ENCODE measurements around the gene HMGCL. TPM values are rescaled to one million over a fixed set of nuclear protein-coding genes. Genes with fewer than 3 reads are reported as not detected.
"Not testable (repeated sequence)": the region's sequence is repeated elsewhere in the genome, so short reads cannot be mapped to it uniquely, and the experiment has no call there.

Gene HMGCL
- total and polyA plus RNA-seq, 12 donors: 38.8 to 134 (median 84.1) TPM

DNA sequence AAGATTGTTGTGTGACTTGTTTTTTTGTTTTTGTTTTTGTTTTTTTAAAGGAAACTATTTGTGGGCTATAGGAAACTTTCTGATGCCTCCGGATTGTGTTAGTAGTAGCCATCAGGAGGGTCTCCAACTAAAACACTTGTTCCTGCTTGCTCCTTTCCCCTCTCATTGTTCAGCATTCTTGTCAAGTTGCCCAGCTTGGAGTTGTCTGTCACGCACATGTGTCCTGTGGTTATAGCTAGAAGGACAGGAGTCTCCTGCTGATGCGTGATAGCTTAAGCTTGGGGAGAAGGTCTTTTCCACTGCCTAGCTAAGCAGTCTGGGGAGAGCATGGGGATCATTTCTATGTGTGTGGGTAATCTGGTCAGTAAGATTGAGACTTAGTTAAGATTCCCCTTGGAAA, 37.5 kb downstream of the HMGCL start:
- Histone ChIP-seq H3K9me3 (replicated peaks in 1 of 3) (no peaks in the 10 kb centered on the region), H3K27ac (no peak overlapping the region), H3K27me3 (no peaks in the 10 kb centered on the region), H3K4me1 (replicated peaks in 1 of 2) (peaks cover 16 to 21% of the 10 kb centered on the region in 2 donors), H3K36me3 (replicated peaks in 1 of 2) (peaks cover 0 to 43% of the 10 kb centered on the region in 2 donors), H3K4me3 (no peak overlapping the region)
- 85 to 95% (median 92%) methylated on average over 3 of the region's 3 CpGs for WGBS, 4 donors
- intact Hi-C loops (cut with DNase I): no loop called here
- TF ChIP-seq POLR2A (IDR thresholded peaks at IDR 0.05) (no peak), CTCF (IDR thresholded peaks at IDR 0.05) (no peak)
- DNase-seq: no peak

DNA sequence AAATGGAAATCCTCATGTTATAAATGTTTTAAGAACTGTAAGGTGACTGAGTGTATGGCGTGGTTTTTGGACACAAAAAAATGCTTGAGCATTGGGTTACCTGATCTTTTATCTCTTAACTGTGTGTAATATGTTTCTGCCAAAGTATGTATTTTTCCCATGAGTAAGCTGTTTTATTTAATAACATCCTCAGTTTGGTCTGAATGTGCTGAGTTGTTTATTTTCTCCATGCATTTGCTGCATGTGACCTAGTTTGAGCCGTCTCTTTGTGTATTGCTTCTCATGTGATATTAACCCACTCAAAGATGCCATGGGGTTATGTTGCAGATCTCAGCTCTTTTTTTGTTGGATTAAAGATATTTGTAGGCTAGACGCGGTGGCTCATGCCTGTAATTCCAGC, 40.4 kb downstream of the HMGCL start:
- Histone ChIP-seq H3K27me3 (no peaks in the 10 kb centered on the region), H3K4me3 (no peak overlapping the region), H3K4me1 (replicated peaks in 1 of 2) (peaks cover 0 to 6% of the 10 kb centered on the region in 2 donors), H3K36me3 (replicated peaks in 1 of 2) (peaks cover 0 to 48% of the 10 kb centered on the region in 2 donors), H3K9me3 (replicated peaks in 1 of 3) (no peaks in the 10 kb centered on the region), H3K27ac (no peak overlapping the region)
- TF ChIP-seq CTCF (IDR thresholded peaks at IDR 0.05) (no peak), POLR2A (IDR thresholded peaks at IDR 0.05) (no peak)
- 83 to 89% (median 86%) methylated on average over 4 of the region's 4 CpGs for whole genome bisulfite sequencing, 4 donors
- no peak for DNase-seq
- intact Hi-C loops (cut with DNase I): no loop called here

- H3K9me3 ChIP-seq (replicated peaks in 1 of 3); H3K27ac ChIP-seq; H3K4me3 ChIP-seq; H3K27me3 ChIP-seq; intact Hi-C loops (cut with DNase I); DNase-seq: not testable (repeated sequence)
- peaks cover 0 to 41% of the 10 kb centered on the region in 2 donors for H3K36me3 ChIP-seq (replicated peaks in 1 of 2)
- 87 to 93% (median 91%) methylated on average over 11 of the region's 11 CpGs for WGBS, 4 donors
- peaks cover 0 to 16% of the 10 kb centered on the region in 2 donors for H3K4me1 ChIP-seq (replicated peaks in 1 of 2)
Measured at GRCh38 chr1:23783141-23783540, 42.1 kb downstream of the HMGCL start.

- H3K9me3 ChIP-seq (replicated peaks in 1 of 3): no peaks in the 10 kb centered on the region
- H3K27ac ChIP-seq: peak overlapping the region in 2 of 5 donors; percentile 87 to 95
- H3K4me3 ChIP-seq: no peak overlapping the region
- TF ChIP-seq POLR2A (IDR thresholded peaks at IDR 0.05): no peak
- TF ChIP-seq CTCF (IDR thresholded peaks at IDR 0.05): no peak
- peaks cover 6 to 26% of the 10 kb centered on the region in 2 donors for H3K4me1 ChIP-seq (replicated peaks in 1 of 2)
- WGBS, 4 donors: 37 to 63% (median 51%) methylated on average over 3 of the region's 3 CpGs
- intact Hi-C loops (cut with DNase I): loop anchor here in 1 of 2 donors (10.0 kb wide), 1 partner anchor 135 kb away; the partner anchor contains the start of gene CNR2
- no peak for DNase-seq
- H3K27me3 ChIP-seq: no peaks in the 10 kb centered on the region
- peaks cover 0 to 10% of the 10 kb centered on the region in 2 donors for H3K36me3 ChIP-seq (replicated peaks in 1 of 2)
Measured at GRCh38 chr1:23779826-23780371, 45.3 kb downstream of the HMGCL start.
